HUES64 (cell line): ENCODE data around the gene TGDS.
A peak's percentile ranks its signal among the peaks of the same experiment; 100 is the strongest.

Experiments
- H3K27ac ChIP-seq: 2 replicates; pipeline ENCODE4 v1.7.0; 2013; ENCODE audit warnings: low read depth, low read length, inconsistent platforms
- H3K27me3 ChIP-seq: 2 replicates; pipeline ENCODE4 v1.6.1; 2013; ENCODE audit warnings: mild to moderate bottlenecking, low read length; ENCODE audit not compliant: insufficient read depth
- H3K36me3 ChIP-seq: 2 replicates; pipeline ENCODE4 v1.6.1; 2013; ENCODE audit warnings: mild to moderate bottlenecking, low read length; ENCODE audit not compliant: insufficient read depth
- H3K4me1 ChIP-seq: 2 replicates; pipeline ENCODE4 v1.6.1; 2013; ENCODE audit warnings: mild to moderate bottlenecking, low read length, moderate library complexity; ENCODE audit not compliant: insufficient read depth
- H3K4me3 ChIP-seq: 2 replicates; pipeline ENCODE4 v1.5.1; 2013; ENCODE audit warnings: mild to moderate bottlenecking, low read length, moderate library complexity
- H3K9ac ChIP-seq: 2 replicates; pipeline ENCODE4 v1.6.1; 2013; ENCODE audit warnings: mild to moderate bottlenecking, low read depth, low read length
- H3K9me3 ChIP-seq: 2 replicates; pipeline ENCODE4 v1.6.1; 2013; ENCODE audit warnings: low read depth, low read length; ENCODE audit not compliant: insufficient read depth
- WGBS: fragments of 150-250, 120-280 bp; methylation state at CpG from one replicate; pipeline ENCODE4 v1.1.7; 2013; ENCODE audit warnings: missing lambda C conversion rate; 5-methylcytosine and 5-hydroxymethylcytosine counted together

The TGDS gene

DNA sequence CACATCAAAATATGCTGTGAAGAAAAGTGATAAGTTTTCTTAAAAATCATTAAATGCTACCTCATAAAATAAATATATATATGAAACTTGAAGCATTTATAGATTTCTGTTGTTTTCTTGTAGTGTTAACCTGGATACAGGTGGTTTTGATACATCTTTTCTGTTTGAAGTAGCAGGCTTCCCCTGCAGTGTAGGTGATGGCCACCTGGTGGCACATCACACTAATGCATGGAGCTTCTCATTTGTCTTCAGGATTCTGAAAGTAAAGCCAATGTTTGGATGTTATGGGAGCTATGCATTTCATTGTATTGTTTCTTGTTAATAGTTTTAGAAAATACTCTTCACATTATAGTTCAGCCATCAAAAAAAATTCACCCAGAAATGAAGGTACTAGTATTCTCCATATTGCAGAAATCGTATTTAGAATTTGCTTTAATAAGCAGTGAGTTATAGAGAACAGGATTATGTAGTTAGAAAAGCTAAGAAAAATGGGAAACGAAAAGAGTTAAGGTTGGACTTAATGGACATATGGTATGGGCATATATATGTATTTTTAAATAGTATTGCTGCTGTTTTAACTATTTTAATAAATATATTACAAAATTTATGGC is 24.4 kb upstream of the TGDS start:
- no peaks in the 10 kb centered on the region for H3K9me3 ChIP-seq
- H3K4me3 ChIP-seq, result no peak overlapping the region
- no peak overlapping the region for H3K27ac ChIP-seq
- no peaks in the 10 kb centered on the region for H3K27me3 ChIP-seq
- 87% methylated on average over 2 of the region's 2 CpGs for WGBS
- H3K36me3 ChIP-seq, result peaks cover 53% of the 10 kb centered on the region
- no peak overlapping the region for H3K9ac ChIP-seq
- H3K4me1 ChIP-seq, result no peaks in the 10 kb centered on the region

DNA sequence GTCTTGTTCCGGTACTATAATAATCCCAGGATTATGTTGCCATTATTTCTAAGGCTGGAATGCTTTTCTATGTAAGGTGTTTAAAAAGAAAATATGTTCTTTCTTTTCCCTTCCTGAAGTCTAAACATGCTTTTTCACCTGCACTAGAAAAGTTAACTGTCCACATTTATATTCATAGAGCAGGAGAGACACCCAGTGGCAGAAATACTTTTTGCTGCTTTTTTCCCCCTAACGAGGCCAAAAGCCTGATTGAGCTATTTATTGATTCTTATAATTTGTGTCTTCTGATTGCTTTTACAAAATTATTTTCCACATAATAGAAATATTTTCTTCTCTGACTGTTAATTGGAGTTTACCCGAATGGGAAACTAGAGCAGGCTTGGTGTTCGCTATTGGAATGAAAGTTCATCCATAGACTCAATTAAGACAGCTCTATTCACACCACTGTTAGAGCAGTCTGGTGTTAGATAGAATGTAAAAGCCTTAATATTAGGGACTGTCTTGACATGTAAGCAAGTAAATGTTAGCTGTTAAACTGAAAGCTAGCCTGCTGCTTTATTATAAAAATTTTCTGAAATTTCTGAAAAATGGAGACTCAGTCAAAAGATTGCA is 21.5 kb upstream of the TGDS start:
- H3K4me3 ChIP-seq, result no peak overlapping the region
- H3K36me3 ChIP-seq, result peaks cover 57% of the 10 kb centered on the region
- no peak overlapping the region for H3K27ac ChIP-seq
- no peaks in the 10 kb centered on the region for H3K9me3 ChIP-seq
- H3K27me3 ChIP-seq, result no peaks in the 10 kb centered on the region
- 80% methylated on average over 1 of the region's 4 CpGs for WGBS
- H3K9ac ChIP-seq, result no peak overlapping the region
- no peaks in the 10 kb centered on the region for H3K4me1 ChIP-seq

- Histone ChIP-seq H3K4me1 (no peaks in the 10 kb centered on the region), H3K27ac (no peak overlapping the region), H3K9ac (no peak overlapping the region), H3K36me3 (peaks cover 72% of the 10 kb centered on the region), H3K4me3 (no peak overlapping the region), H3K9me3 (no peaks in the 10 kb centered on the region), H3K27me3 (no peaks in the 10 kb centered on the region)
Measured at GRCh38 chr13:94613051-94613450, 17.1 kb upstream of the TGDS start.

DNA sequence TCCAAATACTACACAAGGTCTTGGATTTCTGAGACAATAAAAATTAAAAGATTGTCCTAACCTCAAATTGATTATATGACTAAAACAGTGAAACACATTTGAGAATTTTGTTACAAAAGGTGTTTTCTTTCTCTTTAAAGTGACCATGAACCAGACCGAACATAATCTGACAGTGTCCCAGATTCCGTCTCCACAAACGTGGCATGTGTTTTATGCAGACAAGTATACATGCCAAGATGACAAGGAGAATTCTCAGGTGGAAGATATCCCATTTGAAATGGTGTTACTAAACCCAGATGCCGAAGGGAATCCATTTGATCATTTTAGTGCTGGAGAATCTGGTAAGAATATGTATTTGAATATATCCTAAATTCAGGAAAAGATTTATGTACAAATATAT is 16.1 kb upstream of the TGDS start:
- no peak overlapping the region for H3K4me3 ChIP-seq
- no peaks in the 10 kb centered on the region for H3K4me1 ChIP-seq
- no peaks in the 10 kb centered on the region for H3K27me3 ChIP-seq
- 86% methylated on average over 4 of the region's 4 CpGs for WGBS
- H3K9me3 ChIP-seq, result no peaks in the 10 kb centered on the region
- no peak overlapping the region for H3K9ac ChIP-seq
- H3K36me3 ChIP-seq, result peaks cover 81% of the 10 kb centered on the region
- H3K27ac ChIP-seq, result no peak overlapping the region

DNA sequence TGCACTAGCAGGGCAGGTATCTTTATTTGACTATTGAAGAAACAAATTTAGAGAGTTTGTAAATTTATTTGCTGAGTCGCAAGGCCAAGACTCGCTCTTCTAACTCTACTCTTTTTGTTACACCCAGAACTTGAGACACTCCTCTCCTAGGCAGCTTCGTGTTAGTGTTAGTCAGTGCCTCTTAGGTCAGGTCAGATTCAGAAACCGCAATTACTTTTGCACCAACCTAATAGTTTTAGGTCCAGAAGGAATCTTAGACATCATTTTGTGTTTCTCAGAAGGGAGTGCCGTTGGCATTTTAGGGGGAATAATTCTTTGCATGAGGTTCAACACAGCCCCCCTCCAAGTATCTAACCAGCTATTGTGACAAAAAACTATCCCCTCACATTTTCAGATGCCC is 14.5 kb upstream of the TGDS start:
- WGBS, result 97% methylated on average over 5 of the region's 5 CpGs
- Histone ChIP-seq H3K27ac (no peak overlapping the region), H3K27me3 (no peaks in the 10 kb centered on the region), H3K36me3 (peaks cover 93% of the 10 kb centered on the region), H3K9ac (no peak overlapping the region), H3K4me3 (no peak overlapping the region), H3K9me3 (no peaks in the 10 kb centered on the region), H3K4me1 (no peaks in the 10 kb centered on the region)

GRCh38 chr13:94609196-94609595 is 13.2 kb upstream of the TGDS start:
- no peaks in the 10 kb centered on the region for H3K27me3 ChIP-seq
- H3K36me3 ChIP-seq, result peaks cover 86% of the 10 kb centered on the region
- no peak overlapping the region for H3K4me3 ChIP-seq
- H3K4me1 ChIP-seq, result no peaks in the 10 kb centered on the region
- no peaks in the 10 kb centered on the region for H3K9me3 ChIP-seq
- H3K9ac ChIP-seq, result no peak overlapping the region
- no peak overlapping the region for H3K27ac ChIP-seq
- 100% methylated on average over 2 of the region's 2 CpGs for WGBS

- WGBS, result 89% methylated on average over 1 of the region's 1 CpG
- Histone ChIP-seq H3K36me3 (peaks cover 82% of the 10 kb centered on the region), H3K27ac (no peak overlapping the region), H3K4me1 (no peaks in the 10 kb centered on the region), H3K9me3 (no peaks in the 10 kb centered on the region), H3K27me3 (no peaks in the 10 kb centered on the region), H3K9ac (no peak overlapping the region), H3K4me3 (no peak overlapping the region)
Measured at GRCh38 chr13:94608586-94608985, 12.6 kb upstream of the TGDS start.

- Histone ChIP-seq H3K27ac (no peak overlapping the region), H3K27me3 (no peaks in the 10 kb centered on the region), H3K4me3 (no peak overlapping the region), H3K4me1 (peaks cover 2% of the 10 kb centered on the region), H3K9ac (no peak overlapping the region), H3K36me3 (peaks cover 76% of the 10 kb centered on the region), H3K9me3 (no peaks in the 10 kb centered on the region)
- WGBS, result 100% methylated on average over 2 of the region's 3 CpGs
Measured at GRCh38 chr13:94607939-94608338, 12.0 kb upstream of the TGDS start.

GRCh38 chr13:94607056-94607455 is 11.1 kb upstream of the TGDS start:
- H3K36me3 ChIP-seq, result peaks cover 67% of the 10 kb centered on the region
- 90% methylated on average over 4 of the region's 4 CpGs for WGBS

DNA sequence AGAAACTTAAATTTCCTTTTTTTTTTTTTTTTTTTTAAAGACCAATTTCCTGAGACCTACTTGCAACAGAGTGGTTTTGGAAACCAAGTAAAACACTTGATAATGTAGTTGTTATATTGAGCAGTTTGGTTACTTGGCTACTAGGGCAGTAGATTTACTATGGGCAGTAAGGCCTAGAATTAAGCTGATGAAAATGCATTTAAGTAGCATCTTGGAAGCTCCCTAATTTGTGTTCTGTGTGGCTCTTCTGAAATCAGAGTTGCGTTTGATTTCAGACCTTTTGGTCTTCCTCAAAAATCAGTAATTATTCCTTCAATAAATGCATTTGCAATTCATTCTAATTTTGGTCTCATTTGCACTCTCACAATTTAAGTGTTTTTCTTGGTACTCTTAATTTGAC is 6.5 kb upstream of the TGDS start:
- peaks cover 4% of the 10 kb centered on the region for H3K4me1 ChIP-seq
- H3K27me3 ChIP-seq, result peaks cover 13% of the 10 kb centered on the region
- H3K4me3 ChIP-seq, result peak overlapping the region; percentile 92
- H3K36me3 ChIP-seq, result peaks cover 23% of the 10 kb centered on the region
- no peak overlapping the region for H3K27ac ChIP-seq
- WGBS, result 80% methylated on average over 1 of the region's 1 CpG
- peak overlapping the region; percentile 87; the same call in 1 of the 2 replicates for H3K9ac ChIP-seq
- H3K9me3 ChIP-seq, result peaks cover 4% of the 10 kb centered on the region; the same call in 1 of the 2 replicates

More at GRCh38 chr13:94607056-94607455, 11.1 kb upstream of the TGDS start:
- Histone ChIP-seq H3K27ac (no peak overlapping the region), H3K4me3 (no peak overlapping the region), H3K9ac (no peak overlapping the region), H3K27me3 (no peaks in the 10 kb centered on the region), H3K9me3 (no peaks in the 10 kb centered on the region), H3K4me1 (peaks cover 4% of the 10 kb centered on the region)

GRCh38 chr13:94601446-94602431 is 5.8 kb upstream of the TGDS start, which contains the start of gene GPR180:
Gene GPR180 (plus strand): TSS chr13:94601857. CDS start chr13:94601928, 71 bp downstream.
- Histone ChIP-seq H3K36me3 (peaks cover 16% of the 10 kb centered on the region), H3K27ac (peak within 1 kb of the TSS; percentile 80; the same call in 1 of the 2 replicates), H3K4me3 (peak within 1 kb of the TSS; percentile 92), H3K4me1 (peaks cover 4% of the 10 kb centered on the region), H3K27me3 (peaks cover 13% of the 10 kb centered on the region), H3K9ac (peak within 1 kb of the TSS; percentile 87), H3K9me3 (peaks cover 4% of the 10 kb centered on the region; the same call in 1 of the 2 replicates)
- WGBS, result under 1% methylated on average over 71 of the region's 71 CpGs
